ENCODE data around the gene KRT40.

KRT40 gene

DNA sequence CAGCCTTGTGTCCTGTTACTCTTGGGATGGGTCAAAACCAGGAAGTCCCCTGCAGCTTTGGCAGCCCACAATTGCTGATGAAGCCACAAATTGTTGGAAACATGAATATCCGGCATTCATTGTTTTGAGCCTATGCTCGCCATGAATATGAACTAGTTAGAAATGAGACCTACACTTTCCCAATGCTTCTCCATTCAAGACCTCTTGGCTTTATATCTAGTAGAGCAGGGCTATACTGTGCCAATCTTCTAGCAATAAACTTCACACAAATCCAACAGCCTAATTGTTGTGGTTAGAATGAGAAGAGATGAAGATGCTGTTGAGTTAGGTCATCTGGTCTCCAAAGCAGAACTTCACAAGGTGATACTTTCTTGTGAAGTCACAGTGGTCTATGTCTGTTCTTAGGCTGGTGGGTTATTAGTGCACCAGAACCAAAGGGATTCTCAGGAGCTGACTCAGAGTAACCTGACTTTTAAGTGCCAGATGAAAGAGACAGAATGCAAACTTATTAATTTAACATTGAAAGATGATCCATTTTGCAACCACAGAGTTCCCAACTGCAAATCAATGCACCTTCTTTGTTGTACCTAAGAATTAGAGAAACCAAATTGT lies 33.0 kb downstream of the KRT40 start:
- no peak for DNase-seq (ENCODE audit: low spot score)

GRCh38 chr17:40950176-40950575 lies 34.0 kb downstream of the KRT40 start:
- DNase-seq (ENCODE audit: low spot score) = no peak

- DNase-seq (ENCODE audit: low spot score) = no peak
These were observed 34.7 kb downstream of the KRT40 start for GRCh38 chr17:40949418-40949817.

- DNase-seq (ENCODE audit: low spot score) = no peak
These were observed 36.2 kb downstream of the KRT40 start for GRCh38 chr17:40947929-40948328.

- DNase-seq (ENCODE audit: low spot score) = no peak
These were observed 38.7 kb downstream of the KRT40 start for GRCh38 chr17:40945414-40945813.

GRCh38 chr17:40944531-40944930 lies 39.6 kb downstream of the KRT40 start:
- no peak for DNase-seq (ENCODE audit: low spot score)

GRCh38 chr17:40942553-40942952 lies 41.6 kb downstream of the KRT40 start:
- no peak for DNase-seq (ENCODE audit: low spot score)

DNA sequence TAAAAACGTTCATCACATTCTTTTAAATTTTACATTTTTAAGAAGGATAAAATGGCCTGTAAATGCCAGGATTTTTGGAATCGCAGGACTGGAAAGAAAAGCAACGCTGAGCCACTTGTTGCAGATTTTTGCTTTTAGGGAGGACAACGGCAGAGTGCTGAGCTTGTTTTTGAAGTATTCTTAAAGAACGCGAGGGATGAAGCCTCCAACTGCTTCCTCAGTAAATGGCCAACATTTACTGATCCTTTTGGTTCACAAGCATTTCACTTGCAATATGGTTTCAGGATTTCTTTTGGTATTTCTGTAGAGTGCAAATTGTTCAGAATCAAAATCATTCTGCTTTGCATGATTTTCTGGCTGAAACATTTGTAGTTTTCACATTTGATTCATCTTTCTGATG lies 43.9 kb downstream of the KRT40 start:
- DNase-seq (ENCODE audit: low spot score) = no peak

DNA sequence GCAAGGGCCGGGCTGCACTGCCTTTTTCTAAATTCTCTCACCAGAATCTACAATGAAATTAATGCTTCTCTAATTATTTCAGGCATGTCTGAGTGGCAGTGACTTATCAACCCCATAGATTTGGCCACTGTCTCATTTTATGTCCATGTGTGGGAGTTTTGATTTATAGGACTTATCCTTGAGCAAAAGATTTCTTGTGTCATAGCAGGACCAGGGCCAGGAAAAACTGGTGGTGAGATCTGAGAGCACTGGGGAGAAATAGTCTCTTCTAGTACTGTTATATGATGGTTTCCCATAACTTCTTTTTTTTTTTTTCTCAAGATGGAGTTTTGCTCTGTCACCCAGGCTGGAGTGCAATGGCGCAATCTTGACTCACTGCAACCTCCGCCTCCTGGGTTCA lies 45.1 kb downstream of the KRT40 start:
- no peak for DNase-seq (ENCODE audit: low spot score)

- DNase-seq (ENCODE audit: low spot score) = peak; percentile 46
These were observed 46.7 kb downstream of the KRT40 start, which contains the start of gene KRT23 for GRCh38 chr17:40937384-40937819. Gene KRT23, minus strand, starts transcription at chr17:40937646. Its CDS starts 1,043 bp downstream, at chr17:40936603.

- DNase-seq (ENCODE audit: low spot score) = peak; percentile 40
These were observed 47.1 kb downstream of the KRT40 start for GRCh38 chr17:40936976-40937375.

- no peak for DNase-seq (ENCODE audit: low spot score)
These were observed 47.6 kb downstream of the KRT40 start for GRCh38 chr17:40936437-40936971.

GRCh38 chr17:40935624-40936023 lies 48.5 kb downstream of the KRT40 start:
- no peak for DNase-seq (ENCODE audit: low spot score)

GRCh38 chr17:40932608-40933007 lies 51.5 kb downstream of the KRT40 start:
- peak; percentile 28 for DNase-seq (ENCODE audit: low spot score)

- DNase-seq (ENCODE audit: low spot score) = no peak
These were observed 52.8 kb downstream of the KRT40 start for GRCh38 chr17:40931311-40931710.

Data from iPS-NIHi11 (cell line).